Mesodermal cell (in vitro differentiated cells): Measurements from ENCODE around the gene CXCL11.
"Not testable (repeated sequence)": the region's sequence is repeated elsewhere in the genome, so short reads cannot be mapped to it uniquely, and the experiment has no call there.

Experiments used
- H3K27ac ChIP-seq: 2 replicates; pipeline ENCODE4 v1.7.0; 2013; ENCODE audit warnings: mild to moderate bottlenecking, low read depth, low read length, moderate library complexity; ENCODE audit not compliant: severe bottlenecking
- H3K36me3 ChIP-seq: 2 replicates; pipeline ENCODE4 v1.7.1; 2013; ENCODE audit warnings: mild to moderate bottlenecking, low read length, moderate library complexity; ENCODE audit not compliant: control insufficient read depth, insufficient read depth
- H3K4me1 ChIP-seq: one replicate; pipeline ENCODE4 v1.7.1; 2013; ENCODE audit warnings: mild to moderate bottlenecking, low read length; ENCODE audit not compliant: insufficient read depth, control insufficient read depth, poor library complexity, severe bottlenecking
- H3K4me3 ChIP-seq: 2 replicates; pipeline ENCODE4 v1.7.0; 2013; ENCODE audit warnings: low read length, control low read depth, mild to moderate bottlenecking; ENCODE audit not compliant: insufficient read depth, poor library complexity, severe bottlenecking; ENCODE audit errors: extremely low read depth
- H3K9me3 ChIP-seq: 2 replicates; pipeline ENCODE4 v1.7.1; 2013; ENCODE audit warnings: mild to moderate bottlenecking, low read length, moderate library complexity; ENCODE audit not compliant: control insufficient read depth
- WGBS, 2 experiments: methylation state at CpG; one replicate each; pipeline ENCODE4 v1.1.5; 2013; ENCODE audit warnings: missing lambda C conversion rate in 2 of 2; ENCODE audit not compliant: insufficient coverage in 2 of 2; 5-methylcytosine and 5-hydroxymethylcytosine counted together

Gene CXCL11

DNA sequence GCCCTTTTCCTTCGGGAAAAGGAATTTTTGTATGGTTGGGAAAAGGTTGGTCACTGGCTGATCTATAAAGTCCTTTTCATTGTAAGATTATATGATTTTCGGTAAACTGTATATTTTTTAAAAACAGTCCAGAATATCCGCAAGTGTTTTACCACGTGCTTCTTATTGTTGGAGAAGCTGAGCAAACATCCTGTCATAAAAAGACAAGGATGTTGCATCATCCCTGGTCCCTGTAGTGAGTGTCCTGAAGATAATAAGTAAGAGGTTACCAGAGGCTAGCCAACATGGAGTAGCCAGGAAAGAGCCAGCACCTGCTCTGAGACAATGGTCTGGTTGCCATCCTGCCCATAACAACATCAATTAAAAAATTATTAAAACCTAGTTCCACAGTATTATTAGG is 33.7 kb downstream of the CXCL11 start:
- WGBS, 2 experiments, result 83 to 100% methylated on average over 1 to 3 of the region's 4 CpGs
- Histone ChIP-seq H3K4me1 (no peaks in the 10 kb centered on the region), H3K4me3 (no peak overlapping the region), H3K27ac (no peak overlapping the region), H3K9me3 (no peaks in the 10 kb centered on the region), H3K36me3 (no peaks in the 10 kb centered on the region)

DNA sequence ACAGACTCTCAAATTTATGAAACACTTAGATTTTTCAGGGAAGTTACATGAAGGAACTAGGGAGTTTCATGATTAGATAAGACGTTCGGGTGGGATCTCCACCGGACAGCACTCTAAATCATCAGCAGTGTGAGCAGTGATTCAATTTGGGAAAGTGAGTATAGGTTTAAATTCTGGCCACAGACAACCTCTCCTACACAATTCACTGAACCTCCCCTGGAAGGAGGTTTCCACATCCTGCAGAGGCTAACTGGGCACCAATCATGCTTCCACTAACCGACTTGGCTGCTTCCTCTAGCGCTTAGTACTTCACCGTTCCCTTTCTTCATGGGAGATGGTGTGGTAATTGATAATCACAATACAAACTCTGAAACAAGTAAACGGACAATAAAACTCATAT is 34.2 kb downstream of the CXCL11 start:
- Histone ChIP-seq H3K9me3 (no peaks in the 10 kb centered on the region), H3K36me3 (no peaks in the 10 kb centered on the region), H3K4me1 (no peaks in the 10 kb centered on the region), H3K4me3 (no peak overlapping the region), H3K27ac (no peak overlapping the region)
- 92% methylated on average over 4 of the region's 7 CpGs; no CpG with 5 or more reads in 1 of the 2 experiments for WGBS, 2 experiments

DNA sequence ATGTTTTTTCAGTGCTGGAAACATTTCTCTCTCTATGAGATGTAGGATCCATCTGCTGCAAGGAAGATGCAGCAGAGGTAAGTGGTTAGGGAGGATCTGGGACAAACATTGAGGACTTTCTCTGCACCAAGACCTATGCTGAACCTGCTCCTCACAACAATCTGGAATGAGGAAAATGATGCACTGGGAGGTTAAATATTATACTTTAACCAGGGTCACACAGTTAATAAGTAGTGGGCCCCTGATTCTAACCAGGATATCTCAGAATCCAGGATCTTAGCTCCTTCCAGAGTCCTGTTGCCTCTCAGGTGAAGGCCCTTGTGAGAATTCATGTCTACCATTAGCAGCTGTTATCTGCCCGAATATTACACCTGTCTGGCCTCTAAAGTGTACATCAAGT is 35.6 kb downstream of the CXCL11 start:
- no peaks in the 10 kb centered on the region for H3K36me3 ChIP-seq
- H3K9me3 ChIP-seq, result no peaks in the 10 kb centered on the region
- H3K4me1 ChIP-seq, result no peaks in the 10 kb centered on the region
- WGBS, 2 experiments, result 100% methylated on average over 1 of the region's 1 CpG
- H3K27ac ChIP-seq, result no peak overlapping the region
- H3K4me3 ChIP-seq, result no peak overlapping the region

DNA sequence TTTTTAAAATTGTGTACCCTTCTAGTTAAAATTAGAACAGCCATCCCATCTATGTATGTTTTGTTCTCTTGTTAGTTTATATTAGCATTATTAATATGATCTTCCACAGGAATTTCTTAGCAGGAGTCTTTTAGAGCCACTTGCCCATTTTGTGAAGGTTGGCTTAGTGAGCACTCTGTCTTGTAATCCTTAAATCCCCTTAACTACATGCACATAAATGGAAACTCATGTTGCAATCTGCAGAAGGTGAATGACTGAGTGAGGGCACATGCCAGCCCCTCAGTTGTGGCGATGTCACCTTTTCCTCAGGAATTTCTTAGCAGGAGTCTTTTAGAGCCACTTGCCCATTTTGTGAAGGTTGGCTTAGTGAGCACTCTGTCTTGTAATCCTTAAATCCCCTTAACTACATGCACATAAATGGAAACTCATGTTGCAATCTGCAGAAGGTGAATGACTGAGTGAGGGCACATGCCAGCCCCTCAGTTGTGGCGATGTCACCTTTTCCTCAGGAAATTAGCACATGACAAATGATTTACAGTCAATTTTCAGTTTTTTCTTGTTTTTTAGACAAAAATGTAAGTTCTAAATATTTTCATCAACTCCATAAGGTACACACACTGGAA is 37.2 kb downstream of the CXCL11 start:
- not testable (repeated sequence) for H3K36me3 ChIP-seq, H3K4me3 ChIP-seq, H3K27ac ChIP-seq, H3K9me3 ChIP-seq, H3K4me1 ChIP-seq
- 100% methylated on average over 1 of the region's 2 CpGs; no CpG with 5 or more reads in 1 of the 2 experiments for WGBS, 2 experiments

GRCh38 chr4:75997946-75998345 is 37.9 kb downstream of the CXCL11 start:
- WGBS, 2 experiments, result 82 to 93% methylated on average over 2 of the region's 2 CpGs
- Histone ChIP-seq H3K9me3 (no peaks in the 10 kb centered on the region), H3K4me1 (no peaks in the 10 kb centered on the region), H3K36me3 (no peaks in the 10 kb centered on the region), H3K27ac (no peak overlapping the region), H3K4me3 (no peak overlapping the region)

DNA sequence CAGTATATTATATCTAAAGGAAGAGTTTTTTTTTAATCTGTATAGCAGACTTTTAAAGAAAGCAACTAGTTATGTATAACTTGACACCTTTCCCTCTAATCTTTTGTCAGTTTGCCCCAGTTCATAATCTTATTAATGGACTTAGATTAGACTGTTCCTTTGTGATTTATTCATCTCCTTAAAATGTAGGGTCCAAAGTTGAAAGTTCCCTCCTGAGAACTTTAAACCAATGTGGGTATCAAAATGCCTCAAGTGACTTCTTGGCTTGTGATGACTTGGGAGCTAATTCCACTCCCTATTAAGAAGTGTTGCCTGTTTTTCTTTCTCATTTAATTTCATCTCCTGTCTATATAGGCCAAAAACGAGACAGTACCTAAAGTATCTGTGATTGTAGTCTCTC is 38.8 kb downstream of the CXCL11 start:
- H3K4me3 ChIP-seq, result no peak overlapping the region
- H3K27ac ChIP-seq, result no peak overlapping the region
- no peaks in the 10 kb centered on the region for H3K36me3 ChIP-seq
- WGBS, 2 experiments, result 80% methylated on average over 1 of the region's 1 CpG; no CpG with 5 or more reads in 1 of the 2 experiments
- no peaks in the 10 kb centered on the region for H3K9me3 ChIP-seq
- H3K4me1 ChIP-seq, result no peaks in the 10 kb centered on the region

DNA sequence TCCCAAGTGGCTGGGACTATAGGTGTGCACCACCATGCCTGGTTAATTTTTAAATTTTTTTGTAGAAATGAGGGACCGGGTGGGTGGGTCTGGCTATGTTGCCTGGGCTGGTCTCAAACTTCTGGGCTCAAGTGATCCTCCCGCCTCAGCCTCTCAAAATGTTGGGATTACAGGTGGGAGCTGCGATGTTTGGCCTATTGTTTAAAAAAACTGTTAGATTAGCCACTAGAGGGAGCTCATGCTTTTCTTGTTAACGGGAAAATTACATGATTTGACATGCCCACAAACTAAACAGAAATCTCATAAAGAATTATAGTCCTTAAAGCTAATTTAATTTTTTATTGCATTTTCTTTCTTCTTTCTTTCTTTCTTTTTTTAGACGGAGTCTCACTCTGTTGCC is 40.1 kb downstream of the CXCL11 start:
- no peak overlapping the region for H3K4me3 ChIP-seq
- H3K36me3 ChIP-seq, result no peaks in the 10 kb centered on the region
- WGBS, 2 experiments, result 37 to 62% methylated on average over 1 to 3 of the region's 5 CpGs
- no peaks in the 10 kb centered on the region for H3K4me1 ChIP-seq
- H3K9me3 ChIP-seq, result no peaks in the 10 kb centered on the region
- H3K27ac ChIP-seq, result no peak overlapping the region

- Histone ChIP-seq H3K9me3 (no peaks in the 10 kb centered on the region), H3K4me3 (no peak overlapping the region), H3K4me1 (peaks cover 5% of the 10 kb centered on the region), H3K27ac (no peak overlapping the region), H3K36me3 (peaks cover 15% of the 10 kb centered on the region)
- WGBS, 2 experiments, result 67 to 100% methylated on average over 1 of the region's 1 CpG
Measured at GRCh38 chr4:75992462-75992861, 43.4 kb downstream of the CXCL11 start.

DNA sequence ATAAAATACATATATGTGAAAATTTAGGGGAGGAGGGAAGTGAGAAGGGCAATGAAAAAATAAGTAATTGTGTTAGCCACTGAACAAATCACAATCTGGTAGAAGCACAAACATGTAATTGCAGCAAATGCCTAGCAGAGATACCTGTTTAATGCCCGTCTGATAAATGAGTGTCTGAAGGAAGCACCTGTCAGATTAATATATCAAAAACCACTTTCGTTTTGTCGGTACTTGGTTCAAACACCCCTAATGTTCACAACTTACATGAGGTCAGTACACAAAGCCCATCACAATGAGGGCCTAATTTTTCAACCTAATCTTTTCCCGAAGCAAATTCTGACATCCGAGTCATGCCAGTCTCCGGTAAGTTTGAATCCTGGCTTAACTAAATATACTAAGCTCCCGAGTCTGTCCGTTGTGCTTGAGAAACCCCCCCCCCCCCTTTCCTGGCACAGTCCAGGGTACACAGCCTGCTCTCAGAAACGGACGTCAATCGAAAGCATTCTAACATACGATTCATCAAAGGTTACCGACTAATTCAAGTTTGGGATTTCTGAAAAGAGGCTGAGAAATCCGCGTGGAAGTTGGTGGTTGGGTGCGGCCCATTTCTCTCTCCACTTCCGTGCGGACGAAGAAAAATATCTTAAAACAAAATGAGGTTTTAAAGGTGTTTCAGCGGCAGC is 45.9 kb downstream of the CXCL11 start:
- H3K27ac ChIP-seq, result peak overlapping the region; percentile 59
- peaks cover 19% of the 10 kb centered on the region for H3K36me3 ChIP-seq
- peak overlapping the region; percentile 81 for H3K4me3 ChIP-seq
- 5 to 6% methylated on average over 10 to 15 of the region's 20 CpGs for WGBS, 2 experiments
- peaks cover 5% of the 10 kb centered on the region for H3K4me1 ChIP-seq
- H3K9me3 ChIP-seq, result no peaks in the 10 kb centered on the region

DNA sequence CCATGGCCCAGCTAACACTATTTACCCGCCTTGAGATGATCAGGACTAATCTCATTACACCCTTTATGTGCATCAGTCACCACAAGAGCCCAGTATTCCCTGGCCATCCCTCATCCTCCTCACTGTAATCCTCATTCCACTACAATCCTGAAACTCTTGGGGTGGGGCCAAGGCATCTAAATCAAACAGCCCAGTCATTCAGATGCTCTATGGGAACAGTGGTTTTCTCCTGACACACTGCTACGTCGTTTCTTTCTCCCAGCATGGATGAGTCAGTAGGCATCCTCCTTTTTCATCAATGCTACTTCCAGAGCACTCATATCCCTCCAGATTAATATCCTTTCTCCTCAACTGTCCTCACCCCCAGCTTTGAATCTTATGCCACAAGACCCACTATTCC is 50.8 kb downstream of the CXCL11 start:
- no peak overlapping the region for H3K27ac ChIP-seq
- H3K9me3 ChIP-seq, result no peaks in the 10 kb centered on the region
- H3K4me1 ChIP-seq, result peaks cover 5% of the 10 kb centered on the region
- H3K36me3 ChIP-seq, result peaks cover 52% of the 10 kb centered on the region
- WGBS, 2 experiments, result 96 to 100% methylated on average over 2 to 3 of the region's 3 CpGs
- H3K4me3 ChIP-seq, result no peak overlapping the region
